ENCODE data around the gene FOSL2.

The FOSL2 gene

GRCh38 chr2:28420722-28421121, 28.1 kb downstream of the FOSL2 start:
- H3K9me3 Mint-ChIP-seq: no peaks in the 10 kb centered on the region

GRCh38 chr2:28422908-28423741, 30.5 kb downstream of the FOSL2 start:
- H3K4me3 Mint-ChIP-seq: no peak overlapping the region
- H3K9me3 Mint-ChIP-seq: no peaks in the 10 kb centered on the region
- peaks cover 23% of the 10 kb centered on the region for H3K4me1 Mint-ChIP-seq
- peak overlapping the region; percentile 52 for H3K27ac Mint-ChIP-seq
- H3K36me3 Mint-ChIP-seq: peaks cover 5% of the 10 kb centered on the region
- ATAC-seq: peak; percentile 40
- H3K27me3 Mint-ChIP-seq: peaks cover 20% of the 10 kb centered on the region

More at GRCh38 chr2:28420722-28421121, 28.1 kb downstream of the FOSL2 start:
- no peak for ATAC-seq
- Mint-ChIP-seq H3K4me3 (no peak overlapping the region), H3K4me1 (peaks cover 28% of the 10 kb centered on the region), H3K27ac (no peak overlapping the region), H3K27me3 (no peaks in the 10 kb centered on the region), H3K36me3 (peaks cover 5% of the 10 kb centered on the region)

GRCh38 chr2:28423856-28424605, 31.4 kb downstream of the FOSL2 start:
- ATAC-seq: peak; percentile 53

DNA sequence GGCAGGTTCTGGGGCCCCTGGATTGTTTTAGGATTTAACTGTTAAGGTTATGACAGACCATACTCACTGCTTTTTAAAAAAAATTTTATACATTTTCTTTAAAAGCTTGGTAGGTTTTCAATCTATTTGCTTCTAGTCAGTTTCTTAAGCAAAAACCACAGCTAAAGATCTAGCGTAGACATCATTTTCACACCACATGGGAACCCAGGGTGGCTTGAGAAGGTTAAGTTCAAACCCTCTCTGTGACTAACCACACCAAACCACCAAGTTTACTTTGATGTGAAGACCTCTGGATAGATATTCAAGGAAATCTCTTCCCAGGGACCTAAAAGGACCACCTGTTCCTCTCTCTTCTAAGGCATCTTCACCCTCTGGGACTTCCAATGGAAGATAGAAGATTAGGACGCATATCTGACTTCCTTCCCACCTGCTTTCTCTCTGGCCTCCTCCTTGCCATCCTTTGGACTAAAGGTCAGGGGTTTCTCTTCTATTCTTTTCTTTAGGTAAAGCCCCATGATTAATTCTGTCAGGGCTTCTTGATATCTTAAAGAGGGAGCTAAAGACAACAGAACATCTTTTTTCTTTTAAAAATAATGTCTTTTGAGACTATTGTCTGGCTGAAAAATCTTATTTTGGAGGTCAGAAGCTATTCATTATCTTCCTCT, 32.3 kb downstream of the FOSL2 start:
- Mint-ChIP-seq H3K27ac (no peak overlapping the region), H3K9me3 (no peaks in the 10 kb centered on the region), H3K36me3 (peaks cover 5% of the 10 kb centered on the region), H3K27me3 (peaks cover 20% of the 10 kb centered on the region), H3K4me1 (peaks cover 23% of the 10 kb centered on the region), H3K4me3 (no peak overlapping the region)
- ATAC-seq: no peak

More at GRCh38 chr2:28423856-28424605, 31.4 kb downstream of the FOSL2 start:
- Mint-ChIP-seq H3K27me3 (peaks cover 20% of the 10 kb centered on the region), H3K9me3 (no peaks in the 10 kb centered on the region), H3K27ac (peak overlapping the region; percentile 52), H3K4me1 (peaks cover 23% of the 10 kb centered on the region), H3K4me3 (peak overlapping the region; percentile 6), H3K36me3 (peaks cover 5% of the 10 kb centered on the region)

DNA sequence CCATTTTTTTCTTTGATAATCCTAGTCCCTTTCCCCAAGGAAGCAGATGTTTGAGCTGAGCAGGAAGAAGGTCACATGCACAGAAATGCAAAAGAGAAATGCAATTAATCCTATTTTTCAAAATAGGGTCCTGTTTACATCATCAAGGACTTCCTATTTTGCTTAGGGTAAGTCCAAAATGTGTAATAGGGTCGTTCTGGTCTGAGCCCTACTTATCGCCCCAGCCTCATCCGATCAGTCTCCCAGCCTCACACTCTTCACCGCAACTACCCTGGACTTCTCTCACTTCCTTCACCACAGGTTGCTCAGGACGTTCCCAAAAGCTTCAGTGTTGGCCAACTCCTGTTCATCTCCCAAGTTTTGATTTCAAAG, 32.8 kb downstream of the FOSL2 start:
- H3K36me3 Mint-ChIP-seq: peaks cover 5% of the 10 kb centered on the region
- ATAC-seq: no peak
- H3K9me3 Mint-ChIP-seq: no peaks in the 10 kb centered on the region
- H3K4me1 Mint-ChIP-seq: peaks cover 23% of the 10 kb centered on the region
- H3K4me3 Mint-ChIP-seq: no peak overlapping the region
- no peak overlapping the region for H3K27ac Mint-ChIP-seq
- H3K27me3 Mint-ChIP-seq: peaks cover 20% of the 10 kb centered on the region

DNA sequence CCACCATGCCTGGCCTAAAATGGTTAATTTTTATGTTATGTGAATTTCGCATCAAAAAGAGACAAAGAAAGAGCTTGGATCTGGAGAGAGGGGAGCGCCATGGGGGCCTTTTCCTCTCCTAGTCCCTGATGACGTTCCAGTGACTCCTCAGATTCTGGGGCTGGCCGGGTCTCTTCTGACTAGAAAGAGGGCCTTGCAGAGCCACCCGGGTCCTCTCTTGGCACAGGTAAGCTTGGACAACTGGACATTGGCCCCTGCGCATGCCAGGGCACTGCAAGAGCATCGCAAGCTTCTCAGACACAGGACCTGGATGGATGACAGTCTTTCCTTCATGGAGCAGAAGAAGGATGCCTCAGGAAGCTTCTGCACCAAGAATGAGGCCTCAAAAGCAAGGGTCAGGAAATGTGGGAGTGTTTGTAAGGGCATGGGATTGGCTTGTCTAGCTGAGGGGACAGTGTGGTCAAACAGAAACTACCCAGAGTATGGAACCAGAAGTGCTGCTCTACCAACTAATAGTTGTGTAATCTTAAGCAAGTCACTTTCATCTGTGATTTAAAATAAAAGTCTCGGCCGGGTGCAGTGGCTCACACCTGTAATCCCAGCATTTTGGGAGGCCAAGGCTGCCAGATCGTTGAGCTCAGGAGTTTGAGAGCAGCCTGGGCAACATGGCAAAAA, 35.2 kb downstream of the FOSL2 start:
- Mint-ChIP-seq H3K27me3 (peaks cover 39% of the 10 kb centered on the region), H3K9me3 (no peaks in the 10 kb centered on the region), H3K4me1 (peaks cover 15% of the 10 kb centered on the region), H3K4me3 (no peak overlapping the region), H3K36me3 (no peaks in the 10 kb centered on the region), H3K27ac (no peak overlapping the region)
- ATAC-seq: no peak

DNA sequence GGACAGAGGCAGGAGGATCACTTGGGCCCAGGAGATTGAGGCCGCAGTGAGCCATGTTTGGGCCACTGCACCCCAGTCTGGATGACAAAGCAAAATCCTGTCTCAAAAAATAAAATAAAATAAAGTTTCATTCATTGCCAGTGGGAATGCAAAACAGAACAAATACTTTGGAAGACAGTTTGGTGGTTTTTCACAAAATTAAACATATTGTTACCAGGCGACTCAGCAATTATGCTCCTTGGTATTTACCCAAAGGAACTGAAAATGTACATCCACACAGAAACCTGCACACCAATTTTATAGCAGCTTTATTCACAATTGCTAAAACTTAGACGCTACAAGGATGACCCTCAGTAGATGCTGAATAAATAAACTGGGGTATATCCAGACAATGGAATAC, 35.8 kb downstream of the FOSL2 start:
- Mint-ChIP-seq H3K27me3 (peaks cover 39% of the 10 kb centered on the region), H3K9me3 (no peaks in the 10 kb centered on the region), H3K4me3 (no peak overlapping the region), H3K27ac (no peak overlapping the region), H3K4me1 (peaks cover 10% of the 10 kb centered on the region), H3K36me3 (no peaks in the 10 kb centered on the region)
- ATAC-seq: no peak

- Mint-ChIP-seq H3K27ac (no peak overlapping the region), H3K4me3 (no peak overlapping the region), H3K4me1 (no peaks in the 10 kb centered on the region), H3K9me3 (no peaks in the 10 kb centered on the region), H3K27me3 (peaks cover 48% of the 10 kb centered on the region), H3K36me3 (no peaks in the 10 kb centered on the region)
- no peak for ATAC-seq
Measured at GRCh38 chr2:28429636-28430376, 37.1 kb downstream of the FOSL2 start.

- ATAC-seq: no peak
Measured at GRCh38 chr2:28430377-28430765, 37.7 kb downstream of the FOSL2 start.

GRCh38 chr2:28430788-28431418, 38.2 kb downstream of the FOSL2 start:
- Mint-ChIP-seq H3K4me1 (no peaks in the 10 kb centered on the region), H3K27me3 (peaks cover 48% of the 10 kb centered on the region), H3K9me3 (no peaks in the 10 kb centered on the region), H3K36me3 (no peaks in the 10 kb centered on the region), H3K4me3 (no peak overlapping the region), H3K27ac (no peak overlapping the region)
- ATAC-seq: peak; percentile 28

More at GRCh38 chr2:28430377-28430765, 37.7 kb downstream of the FOSL2 start:
- H3K27me3 Mint-ChIP-seq: peaks cover 48% of the 10 kb centered on the region
- no peaks in the 10 kb centered on the region for H3K9me3 Mint-ChIP-seq
- no peak overlapping the region for H3K4me3 Mint-ChIP-seq
- no peaks in the 10 kb centered on the region for H3K4me1 Mint-ChIP-seq
- H3K27ac Mint-ChIP-seq: no peak overlapping the region
- no peaks in the 10 kb centered on the region for H3K36me3 Mint-ChIP-seq

DNA sequence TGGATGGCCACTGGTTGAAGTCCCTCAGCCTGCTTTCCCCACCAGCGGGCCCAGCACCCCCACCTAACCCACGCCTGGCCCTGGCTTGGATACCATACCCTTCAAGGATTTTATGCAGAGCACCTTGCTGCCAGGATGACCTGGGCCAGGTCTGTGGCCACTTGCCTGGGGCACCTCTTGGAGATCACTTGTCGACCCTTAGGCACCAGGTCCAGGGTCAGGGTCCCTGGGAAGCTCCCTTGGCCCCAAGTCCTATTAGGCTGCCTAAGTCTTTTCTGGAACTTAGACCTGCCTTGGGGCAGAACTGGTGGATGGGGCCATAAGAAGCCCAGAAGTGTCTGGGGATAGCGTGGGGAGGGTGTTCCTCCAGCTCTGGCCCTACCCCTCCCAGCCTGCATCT, 39.1 kb downstream of the FOSL2 start:
- H3K27me3 Mint-ChIP-seq: peaks cover 39% of the 10 kb centered on the region
- H3K4me3 Mint-ChIP-seq: no peak overlapping the region
- no peak overlapping the region for H3K27ac Mint-ChIP-seq
- no peak for ATAC-seq
- H3K9me3 Mint-ChIP-seq: no peaks in the 10 kb centered on the region
- H3K4me1 Mint-ChIP-seq: no peaks in the 10 kb centered on the region
- no peaks in the 10 kb centered on the region for H3K36me3 Mint-ChIP-seq

- Mint-ChIP-seq H3K9me3 (no peaks in the 10 kb centered on the region), H3K4me3 (no peak overlapping the region), H3K4me1 (no peaks in the 10 kb centered on the region), H3K36me3 (no peaks in the 10 kb centered on the region), H3K27ac (no peak overlapping the region), H3K27me3 (peaks cover 33% of the 10 kb centered on the region)
- ATAC-seq: no peak
Measured at GRCh38 chr2:28432362-28432761, 39.7 kb downstream of the FOSL2 start.

- peaks cover 27% of the 10 kb centered on the region for H3K27me3 Mint-ChIP-seq
- no peak overlapping the region for H3K4me3 Mint-ChIP-seq
- no peak overlapping the region for H3K27ac Mint-ChIP-seq
- H3K36me3 Mint-ChIP-seq: no peaks in the 10 kb centered on the region
- no peak for ATAC-seq
- no peaks in the 10 kb centered on the region for H3K4me1 Mint-ChIP-seq
- H3K9me3 Mint-ChIP-seq: no peaks in the 10 kb centered on the region
Measured at GRCh38 chr2:28433215-28433614, 40.6 kb downstream of the FOSL2 start.

GRCh38 chr2:28433935-28434599, 41.4 kb downstream of the FOSL2 start:
- Mint-ChIP-seq H3K4me1 (no peaks in the 10 kb centered on the region), H3K27ac (no peak overlapping the region), H3K4me3 (no peak overlapping the region), H3K27me3 (peaks cover 27% of the 10 kb centered on the region), H3K36me3 (no peaks in the 10 kb centered on the region), H3K9me3 (no peaks in the 10 kb centered on the region)
- ATAC-seq: no peak

Measured in stimulated activated memory B cell treated with anti-CD40 and anti-IgM and Interleukin-4, amounts not matched to agents 10 μg/mL and 1 μg/mL and 100 μg/mL, for 72 hours (primary cell).